DOHH2 (cell line): Measurements from ENCODE around the gene LMTK2.

Experiments used
- CTCF ChIP-seq: fragments of 200-600 bp; sonication (generic); IDR thresholded peaks from one replicate; pipeline ENCODE4 v1.5.1; 2014; ENCODE audit warnings: antibody characterized with exemption, mild to moderate bottlenecking, low read depth, low read length; ENCODE audit not compliant: poor library complexity, severe bottlenecking
- EZH2phosphoT487 ChIP-seq: fragments of 200-600 bp; sonication (generic); IDR thresholded peaks from 2 replicates; pipeline ENCODE4 v1.6.1; 2017; ENCODE audit warnings: borderline replicate concordance, mild to moderate bottlenecking, antibody characterized with exemption, low read length, moderate library complexity, mixed read lengths

- TF ChIP-seq CTCF (no peak), EZH2phosphoT487 (no peak)
Observed at GRCh38 chr7:98107313-98107721, 655 bp downstream of the LMTK2 start.
